Calu3 (cell line): ENCODE data around the gene TDP1. TPM values are rescaled to one million over a fixed set of nuclear protein-coding genes. Genes with fewer than 3 reads are reported as not detected.

Source experiments
- BruUV-seq: library from RNA; stranded (reverse); fragments of 400-500 nt; replicated peaks from 2 replicates; lab custom pipeline; 2021; lab: Mats Ljungman, UMichigan
- CTCF ChIA-PET: fragments of 300-600 bp; sonication (Branson Sonifier 250); formaldehyde crosslinking; loops from one replicate; lab custom pipeline; 2022; ENCODE audit warnings: antibody characterized with exemption; lab: Charles Lee
- DNase-seq: peaks from one replicate; pipeline ENCODE4 v3.0.0; 2022
- H3K27ac Mint-ChIP-seq: one replicate; pipeline ENCODE4 v1.8.0; 2022; ENCODE audit warnings: mixed read lengths; ENCODE audit not compliant: unreplicated experiment
- H3K27me3 Mint-ChIP-seq: one replicate; pipeline ENCODE4 v1.8.0; 2022; ENCODE audit warnings: mixed read lengths; ENCODE audit not compliant: unreplicated experiment
- H3K36me3 Mint-ChIP-seq: one replicate; pipeline ENCODE4 v1.8.0; 2022; ENCODE audit warnings: mild to moderate bottlenecking, moderate library complexity, mixed read lengths; ENCODE audit not compliant: insufficient read depth, unreplicated experiment
- H3K4me1 Mint-ChIP-seq: one replicate; pipeline ENCODE4 v1.8.0; 2022; ENCODE audit warnings: mild to moderate bottlenecking, low read depth, mixed read lengths; ENCODE audit not compliant: unreplicated experiment
- H3K4me3 Mint-ChIP-seq: one replicate; pipeline ENCODE4 v1.8.0; 2022; ENCODE audit warnings: mild to moderate bottlenecking, low read depth, moderate library complexity, mixed read lengths; ENCODE audit not compliant: unreplicated experiment
- H3K9me3 Mint-ChIP-seq: one replicate; pipeline ENCODE4 v1.8.0; 2022; ENCODE audit warnings: low read depth, mixed read lengths; ENCODE audit not compliant: unreplicated experiment
- CTCF ChIP-seq: fragments of 200-600 bp; IDR thresholded peaks from one replicate; pipeline ENCODE4 v1.8.0; 2022; ENCODE audit warnings: antibody characterized with exemption; ENCODE audit not compliant: unreplicated experiment
- intact Hi-C: fragments of 100-400 bp; cut with micrococcal nuclease; formaldehyde crosslinking; loops from one replicate; pipeline ENCODE4 v1.10.0; 2022; ENCODE audit not compliant: unreplicated experiment
- total RNA-seq: library from RNA; stranded (reverse); gene quantifications from 2 replicates; pipeline ENCODE4 v1.2.3, GENCODE V29; 2022

TDP1 gene
- total RNA-seq, 1 experiment from 2014 or later = 24.4 TPM

- DNase-seq = peak; percentile 16
- BruUV-seq = no TSS peak
- Mint-ChIP-seq H3K9me3 (no peaks in the 10 kb centered on the region), H3K27me3 (no peaks in the 10 kb centered on the region), H3K27ac (peak overlapping the region; percentile 85), H3K36me3 (peaks cover 6% of the 10 kb centered on the region), H3K4me1 (peaks cover 29% of the 10 kb centered on the region), H3K4me3 (no peak overlapping the region)
- CTCF ChIA-PET = interaction anchor here (1.1 kb wide), 1 partner anchor 871 kb away, joined by 3 read pairs; no protein-coding TSS in a partner anchor
- intact Hi-C loops = loop anchor here (10.0 kb wide), 2 partner anchors 408 to 1248 kb away; no protein-coding TSS in a partner anchor
- TF ChIP-seq CTCF = no peak
Measured at GRCh38 chr14:89912667-89913211, 43.0 kb upstream of the TDP1 start.

- peak; percentile 56 for DNase-seq
- Mint-ChIP-seq H3K4me1 (peaks cover 27% of the 10 kb centered on the region), H3K27me3 (no peaks in the 10 kb centered on the region), H3K9me3 (no peaks in the 10 kb centered on the region), H3K36me3 (peaks cover 6% of the 10 kb centered on the region), H3K4me3 (no peak overlapping the region), H3K27ac (no peak overlapping the region)
- peak; percentile 77 for TF ChIP-seq CTCF
- CTCF ChIA-PET = no interaction called here
- intact Hi-C loops = loop anchor here (1.0 to 10.0 kb wide), 5 partner anchors 410 to 1250 kb away; no protein-coding TSS in a partner anchor
- no TSS peak for BruUV-seq
Measured at GRCh38 chr14:89915114-89915878, 40.4 kb upstream of the TDP1 start.

- DNase-seq = no peak
- Mint-ChIP-seq H3K9me3 (no peaks in the 10 kb centered on the region), H3K27me3 (no peaks in the 10 kb centered on the region), H3K27ac (no peak overlapping the region), H3K4me1 (no peaks in the 10 kb centered on the region), H3K36me3 (no peaks in the 10 kb centered on the region), H3K4me3 (no peak overlapping the region)
- CTCF ChIA-PET = no interaction called here
- BruUV-seq = no TSS peak
- intact Hi-C loops = loop anchor here (5.0 to 10.0 kb wide), 3 partner anchors 414 to 1254 kb away; no protein-coding TSS in a partner anchor
- no peak for TF ChIP-seq CTCF
Measured at GRCh38 chr14:89918721-89919120, 37.0 kb upstream of the TDP1 start.

- no peak overlapping the region for H3K4me3 Mint-ChIP-seq
- no peaks in the 10 kb centered on the region for H3K27me3 Mint-ChIP-seq
- CTCF ChIA-PET = interaction anchor here (0.5 kb wide), 1 partner anchor 17 kb away, joined by 3 read pairs; no protein-coding TSS in a partner anchor
- H3K9me3 Mint-ChIP-seq = no peaks in the 10 kb centered on the region
- H3K36me3 Mint-ChIP-seq = no peaks in the 10 kb centered on the region
- intact Hi-C loops = no loop called here
- H3K4me1 Mint-ChIP-seq = no peaks in the 10 kb centered on the region
- TF ChIP-seq CTCF = no peak
- BruUV-seq = no TSS peak
- H3K27ac Mint-ChIP-seq = no peak overlapping the region
- DNase-seq = no peak
Measured at GRCh38 chr14:89920056-89920455, 35.7 kb upstream of the TDP1 start.
